ENCODE measurements around the gene CALD1. TPM values are rescaled to one million over a fixed set of nuclear protein-coding genes. Genes with fewer than 3 reads are reported as not detected.

CALD1 gene
- total RNA-seq, 1 experiment from 2014 or later: 47.9 TPM

- Histone ChIP-seq H3K4me1 (ENCODE audit: insufficient read depth, low read length, poor library complexity, severe bottlenecking) (peaks cover 18% of the 10 kb centered on the region), H3K27me3 (replicated peaks; ENCODE audit: insufficient read depth, low read depth, low read length, poor library complexity) (no peaks in the 10 kb centered on the region), H3K27ac (ENCODE audit: low read depth, low read length, poor library complexity, severe bottlenecking) (no peak overlapping the region), H3K4me3 (ENCODE audit: low read depth, low read length, poor library complexity, severe bottlenecking) (no peak overlapping the region), H3K9me3 (ENCODE audit: low read depth, low read length, poor library complexity, severe bottlenecking) (no peaks in the 10 kb centered on the region), H3K36me3 (ENCODE audit: insufficient read depth, low read length, poor library complexity, severe bottlenecking) (no peaks in the 10 kb centered on the region)
- BruUV-seq (replicated peaks): no TSS peak
- POLR2A ChIA-PET (ENCODE audit: low non-redundant PET): no interaction called here
- CTCF ChIA-PET: no interaction called here
- intact Hi-C loops (cut with micrococcal nuclease; ENCODE audit: unreplicated experiment): no loop called here
- TF ChIP-seq, protein P1, sequence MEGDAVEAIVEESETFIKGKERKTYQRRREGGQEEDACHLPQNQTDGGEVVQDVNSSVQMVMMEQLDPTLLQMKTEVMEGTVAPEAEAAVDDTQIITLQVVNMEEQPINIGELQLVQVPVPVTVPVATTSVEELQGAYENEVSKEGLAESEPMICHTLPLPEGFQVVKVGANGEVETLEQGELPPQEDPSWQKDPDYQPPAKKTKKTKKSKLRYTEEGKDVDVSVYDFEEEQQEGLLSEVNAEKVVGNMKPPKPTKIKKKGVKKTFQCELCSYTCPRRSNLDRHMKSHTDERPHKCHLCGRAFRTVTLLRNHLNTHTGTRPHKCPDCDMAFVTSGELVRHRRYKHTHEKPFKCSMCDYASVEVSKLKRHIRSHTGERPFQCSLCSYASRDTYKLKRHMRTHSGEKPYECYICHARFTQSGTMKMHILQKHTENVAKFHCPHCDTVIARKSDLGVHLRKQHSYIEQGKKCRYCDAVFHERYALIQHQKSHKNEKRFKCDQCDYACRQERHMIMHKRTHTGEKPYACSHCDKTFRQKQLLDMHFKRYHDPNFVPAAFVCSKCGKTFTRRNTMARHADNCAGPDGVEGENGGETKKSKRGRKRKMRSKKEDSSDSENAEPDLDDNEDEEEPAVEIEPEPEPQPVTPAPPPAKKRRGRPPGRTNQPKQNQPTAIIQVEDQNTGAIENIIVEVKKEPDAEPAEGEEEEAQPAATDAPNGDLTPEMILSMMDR (conservative IDR thresholded peaks at IDR 0.05; ENCODE audit: low read depth, low read length): no peak
- no peak for TF ChIP-seq EZH2 (IDR thresholded peaks at IDR 0.05; ENCODE audit: borderline replicate concordance, low read depth, low read length, poor library complexity, severe bottlenecking)
- no peak for DNase-seq (ENCODE audit: low spot score)
Measured at GRCh38 chr7:134777908-134778580, 1.4 kb upstream of the CALD1 start.

DNA sequence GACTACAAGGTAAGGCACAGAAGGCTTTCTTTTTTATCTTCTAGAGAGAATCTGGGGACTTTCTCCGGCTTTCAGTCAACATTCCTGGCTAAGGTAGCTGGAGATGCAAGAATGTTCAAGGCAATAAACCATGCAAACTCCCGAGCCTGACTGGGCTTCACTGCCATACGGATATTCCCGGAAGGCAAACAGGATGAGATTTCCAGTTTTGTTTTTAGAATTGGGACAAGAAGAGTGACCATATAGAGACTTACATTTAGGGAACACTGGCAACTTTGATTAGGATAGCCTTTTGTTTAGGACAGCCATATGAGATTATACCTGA, 269 bp downstream of the CALD1 start:
- no peaks in the 10 kb centered on the region for H3K9me3 ChIP-seq (ENCODE audit: low read depth, low read length, poor library complexity, severe bottlenecking)
- H3K4me3 ChIP-seq (ENCODE audit: low read depth, low read length, poor library complexity, severe bottlenecking): peak overlapping the region; percentile 45
- H3K36me3 ChIP-seq (ENCODE audit: insufficient read depth, low read length, poor library complexity, severe bottlenecking): no peaks in the 10 kb centered on the region
- intact Hi-C loops (cut with micrococcal nuclease; ENCODE audit: unreplicated experiment): no loop called here
- POLR2A ChIA-PET (ENCODE audit: low non-redundant PET): interaction anchor here (0.6 kb wide), 1 partner anchor 382 kb away, joined by 4 read pairs; no protein-coding TSS in a partner anchor
- TF ChIP-seq, protein P1 (conservative IDR thresholded peaks at IDR 0.05; ENCODE audit: low read depth, low read length): no peak
- TF ChIP-seq EZH2 (IDR thresholded peaks at IDR 0.05; ENCODE audit: borderline replicate concordance, low read depth, low read length, poor library complexity, severe bottlenecking): no peak
- BruUV-seq (replicated peaks): TSS peak; percentile 83
- H3K27ac ChIP-seq (ENCODE audit: low read depth, low read length, poor library complexity, severe bottlenecking): peak overlapping the region; percentile 77
- no peak for DNase-seq (ENCODE audit: low spot score)
- no peaks in the 10 kb centered on the region for H3K27me3 ChIP-seq (replicated peaks; ENCODE audit: insufficient read depth, low read depth, low read length, poor library complexity)
- CTCF ChIA-PET: no interaction called here
- H3K4me1 ChIP-seq (ENCODE audit: insufficient read depth, low read length, poor library complexity, severe bottlenecking): peaks cover 18% of the 10 kb centered on the region

DNA sequence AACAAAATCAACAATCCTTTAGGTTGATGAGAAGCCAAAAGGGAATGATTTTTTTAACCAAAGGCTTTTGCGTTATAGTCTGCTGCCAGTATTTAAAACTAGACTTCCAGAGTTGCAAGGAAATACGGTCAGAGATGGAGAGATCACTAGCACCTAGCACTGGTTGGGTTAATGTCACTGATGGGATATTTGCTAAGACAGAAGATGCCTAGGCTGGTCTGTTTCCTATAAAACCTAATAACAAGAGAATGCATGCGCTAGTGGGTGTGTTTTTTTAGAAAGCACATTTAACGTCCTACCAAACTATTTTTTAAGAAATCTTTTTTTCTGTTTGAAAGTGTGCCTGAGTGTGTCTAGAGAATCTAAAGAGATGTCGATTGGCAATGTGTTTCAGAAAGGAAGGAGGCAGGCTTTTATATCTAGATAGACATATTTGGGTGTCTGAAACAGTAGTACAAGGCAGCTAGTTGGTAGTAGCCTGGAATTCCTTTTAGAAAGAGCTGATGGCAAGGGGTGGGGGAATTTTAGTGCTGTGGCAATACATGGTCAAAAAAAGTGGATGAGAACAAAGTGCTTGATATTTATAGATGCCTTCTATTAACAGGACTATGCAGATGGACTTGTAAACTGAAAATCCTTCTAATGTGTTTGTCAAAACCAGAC, 863 bp downstream of the CALD1 start:
- H3K4me3 ChIP-seq (ENCODE audit: low read depth, low read length, poor library complexity, severe bottlenecking): peak overlapping the region; percentile 45
- H3K4me1 ChIP-seq (ENCODE audit: insufficient read depth, low read length, poor library complexity, severe bottlenecking): peaks cover 18% of the 10 kb centered on the region
- H3K27me3 ChIP-seq (replicated peaks; ENCODE audit: insufficient read depth, low read depth, low read length, poor library complexity): no peaks in the 10 kb centered on the region
- H3K9me3 ChIP-seq (ENCODE audit: low read depth, low read length, poor library complexity, severe bottlenecking): no peaks in the 10 kb centered on the region
- ChIA-PET CTCF (no interaction called here), POLR2A (ENCODE audit: low non-redundant PET) (no interaction called here)
- peak overlapping the region; percentile 77 for H3K27ac ChIP-seq (ENCODE audit: low read depth, low read length, poor library complexity, severe bottlenecking)
- DNase-seq (ENCODE audit: low spot score): no peak
- H3K36me3 ChIP-seq (ENCODE audit: insufficient read depth, low read length, poor library complexity, severe bottlenecking): no peaks in the 10 kb centered on the region
- intact Hi-C loops (cut with micrococcal nuclease; ENCODE audit: unreplicated experiment): no loop called here
- TF ChIP-seq, protein P1 (conservative IDR thresholded peaks at IDR 0.05; ENCODE audit: low read depth, low read length): no peak
- no peak for TF ChIP-seq EZH2 (IDR thresholded peaks at IDR 0.05; ENCODE audit: borderline replicate concordance, low read depth, low read length, poor library complexity, severe bottlenecking)
- no TSS peak for BruUV-seq (replicated peaks)
